Choroid plexus epithelial cell (primary cell): ENCODE data around the gene GPATCH2.

Experiments
- DNase-seq: peaks from one replicate; pipeline ENCODE4 v3.0.0-alpha.2; 2010; ENCODE audit warnings: low read depth
- H3K4me3 ChIP-seq: 2 replicates; pipeline ENCODE4 v1.5.1; 2011; ENCODE audit warnings: low read depth, mild to moderate bottlenecking, control low read depth, low read length, moderate library complexity
- TF ChIP-seq, protein P1 (sequence below): conservative IDR thresholded peaks from 2 replicates; pipeline ENCODE4 v1.5.1; 2011; ENCODE audit warnings: low read depth, mild to moderate bottlenecking, control low read depth, inconsistent platforms, low read length, moderate library complexity

GPATCH2 gene

DNA sequence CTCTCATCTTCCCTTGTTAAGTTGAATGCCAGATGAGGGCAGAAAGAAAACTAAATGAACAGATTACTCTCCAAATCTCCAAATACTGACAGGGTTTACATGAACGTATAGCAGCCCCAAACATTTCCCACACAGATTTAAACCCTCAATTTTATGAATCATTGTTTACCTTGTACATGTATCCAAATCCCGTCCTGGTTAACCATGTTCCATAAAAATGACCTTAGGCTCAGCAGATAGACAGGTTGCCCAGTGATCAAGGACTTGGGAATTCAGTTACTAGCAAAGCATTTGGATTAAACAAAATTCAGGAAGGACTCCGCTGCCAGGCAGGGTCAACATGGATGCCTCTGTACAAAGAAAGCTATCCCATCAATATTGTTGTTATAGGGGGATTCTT is 213.5 kb downstream of the GPATCH2 start:
- DNase-seq: no peak
- no peak overlapping the region for H3K4me3 ChIP-seq
- TF ChIP-seq, protein P1, sequence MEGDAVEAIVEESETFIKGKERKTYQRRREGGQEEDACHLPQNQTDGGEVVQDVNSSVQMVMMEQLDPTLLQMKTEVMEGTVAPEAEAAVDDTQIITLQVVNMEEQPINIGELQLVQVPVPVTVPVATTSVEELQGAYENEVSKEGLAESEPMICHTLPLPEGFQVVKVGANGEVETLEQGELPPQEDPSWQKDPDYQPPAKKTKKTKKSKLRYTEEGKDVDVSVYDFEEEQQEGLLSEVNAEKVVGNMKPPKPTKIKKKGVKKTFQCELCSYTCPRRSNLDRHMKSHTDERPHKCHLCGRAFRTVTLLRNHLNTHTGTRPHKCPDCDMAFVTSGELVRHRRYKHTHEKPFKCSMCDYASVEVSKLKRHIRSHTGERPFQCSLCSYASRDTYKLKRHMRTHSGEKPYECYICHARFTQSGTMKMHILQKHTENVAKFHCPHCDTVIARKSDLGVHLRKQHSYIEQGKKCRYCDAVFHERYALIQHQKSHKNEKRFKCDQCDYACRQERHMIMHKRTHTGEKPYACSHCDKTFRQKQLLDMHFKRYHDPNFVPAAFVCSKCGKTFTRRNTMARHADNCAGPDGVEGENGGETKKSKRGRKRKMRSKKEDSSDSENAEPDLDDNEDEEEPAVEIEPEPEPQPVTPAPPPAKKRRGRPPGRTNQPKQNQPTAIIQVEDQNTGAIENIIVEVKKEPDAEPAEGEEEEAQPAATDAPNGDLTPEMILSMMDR: no peak

DNA sequence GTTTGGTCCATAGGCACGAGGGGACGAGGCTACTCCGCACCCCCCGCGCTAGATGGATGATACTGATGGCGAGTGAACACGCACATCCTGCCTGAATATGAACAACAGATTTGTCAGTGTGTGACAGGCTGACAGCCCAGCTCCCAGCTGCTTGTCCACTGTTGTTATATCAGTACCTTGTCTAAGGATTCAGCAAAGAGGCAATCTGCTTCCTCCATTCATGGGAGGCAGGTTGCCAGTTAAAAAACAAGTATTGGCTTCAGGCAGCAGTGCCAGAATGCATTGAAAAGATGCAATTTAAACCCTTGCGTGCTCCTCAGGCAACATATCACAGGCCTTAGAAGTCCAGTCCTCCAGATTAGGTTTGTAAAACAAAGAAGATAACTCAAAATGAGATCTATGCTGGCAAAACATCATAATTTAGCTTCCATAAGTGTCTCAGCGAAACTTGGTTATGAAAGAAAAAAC is 223.3 kb downstream of the GPATCH2 start:
- DNase-seq: no peak
- no peak overlapping the region for H3K4me3 ChIP-seq
- TF ChIP-seq, protein P1: no peak

DNA sequence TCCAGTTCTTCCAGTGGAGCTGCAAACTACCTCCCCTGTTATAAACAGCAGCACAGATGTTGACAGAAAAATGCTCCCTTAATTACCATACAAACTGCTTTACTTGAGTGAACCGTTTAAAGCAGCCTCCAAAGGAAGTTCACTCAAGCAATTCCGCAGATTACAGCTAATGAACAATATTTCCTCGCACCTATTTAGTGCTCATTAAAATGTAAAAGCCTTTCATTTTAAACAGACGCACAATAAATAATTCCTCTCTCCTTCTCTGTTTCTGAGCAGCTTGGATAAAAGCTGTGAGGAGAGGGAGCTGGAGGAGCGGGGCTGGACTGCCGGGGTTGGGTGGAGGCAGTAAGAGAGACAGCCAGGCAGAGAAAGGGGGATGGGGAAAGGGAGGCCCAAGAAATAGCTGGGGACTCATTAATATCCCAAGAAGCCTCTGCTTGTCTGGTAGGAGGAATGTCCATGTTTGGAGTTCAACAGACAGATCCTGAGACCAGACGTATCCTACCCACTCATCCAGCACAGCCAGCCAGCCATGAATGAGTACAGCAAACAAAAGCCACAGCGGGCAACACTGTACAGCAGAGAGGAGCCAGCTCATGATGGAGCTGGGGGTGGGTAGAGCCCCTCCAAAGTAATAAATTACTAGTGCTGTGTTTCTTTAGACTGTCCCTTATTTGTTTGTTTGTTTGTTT is 227.7 kb downstream of the GPATCH2 start:
- no peak overlapping the region for H3K4me3 ChIP-seq
- TF ChIP-seq, protein P1: no peak
- DNase-seq: no peak

DNA sequence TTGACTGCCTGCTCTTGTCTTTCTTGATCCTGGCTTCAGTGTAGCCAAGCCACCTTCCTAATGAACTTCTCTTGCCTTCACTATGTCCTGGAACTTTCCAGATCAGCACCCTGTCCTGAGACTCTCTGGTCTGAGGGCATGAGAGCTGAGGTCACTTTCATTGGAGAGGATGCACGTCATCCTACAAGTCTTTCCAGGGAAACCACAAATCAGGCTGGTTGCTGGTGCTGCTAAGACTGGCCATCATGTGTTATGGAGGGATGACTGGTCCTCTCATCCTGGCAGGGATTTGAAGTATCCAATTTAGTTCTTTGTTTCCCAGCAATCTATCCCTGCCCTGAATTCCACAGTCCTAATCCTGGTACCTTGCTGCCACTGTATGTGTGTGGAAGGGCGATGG is 228.6 kb downstream of the GPATCH2 start:
- no peak overlapping the region for H3K4me3 ChIP-seq
- no peak for DNase-seq
- TF ChIP-seq, protein P1: no peak

DNA sequence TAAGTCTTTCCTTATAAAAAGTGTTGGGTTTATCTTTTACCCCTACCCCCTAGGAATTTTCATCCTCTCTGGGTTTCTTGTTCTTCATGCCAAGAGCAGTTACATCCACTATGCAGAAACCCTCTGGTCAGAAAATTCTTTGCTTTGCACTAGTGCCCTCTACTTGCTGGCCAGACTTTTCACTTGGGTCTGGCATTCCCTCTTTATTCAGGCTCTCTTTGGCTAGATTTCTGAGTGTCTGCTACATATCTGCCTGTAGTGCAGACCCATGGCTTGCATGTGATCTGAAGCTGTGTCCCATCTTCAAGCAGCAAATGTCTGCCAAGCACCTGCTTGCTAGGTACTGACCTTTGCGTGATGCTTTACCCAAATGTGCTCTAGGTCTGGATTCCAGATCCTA is 237.0 kb downstream of the GPATCH2 start:
- peak; percentile 14 for DNase-seq
- no peak overlapping the region for H3K4me3 ChIP-seq
- TF ChIP-seq, protein P1: peak; percentile 23

DNA sequence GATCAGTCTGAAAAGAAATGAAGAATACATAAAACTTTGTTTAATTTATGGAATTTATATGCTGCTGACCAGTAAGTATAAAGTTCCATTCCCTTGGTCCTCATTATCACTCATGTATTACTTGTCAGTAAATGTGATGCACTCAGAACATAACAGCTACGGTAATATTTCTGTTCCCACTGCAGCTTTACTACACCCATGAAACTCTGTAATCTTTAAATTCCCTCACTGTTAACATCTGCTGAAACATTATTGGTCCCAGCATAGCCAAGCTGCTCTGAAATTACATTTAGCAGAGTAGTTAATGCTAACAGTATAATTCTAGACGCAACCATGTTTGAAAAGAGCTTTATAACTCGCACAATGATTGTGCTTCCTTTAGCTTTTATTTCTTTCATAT is 238.4 kb downstream of the GPATCH2 start:
- no peak overlapping the region for H3K4me3 ChIP-seq
- DNase-seq: no peak
- TF ChIP-seq, protein P1: no peak

DNA sequence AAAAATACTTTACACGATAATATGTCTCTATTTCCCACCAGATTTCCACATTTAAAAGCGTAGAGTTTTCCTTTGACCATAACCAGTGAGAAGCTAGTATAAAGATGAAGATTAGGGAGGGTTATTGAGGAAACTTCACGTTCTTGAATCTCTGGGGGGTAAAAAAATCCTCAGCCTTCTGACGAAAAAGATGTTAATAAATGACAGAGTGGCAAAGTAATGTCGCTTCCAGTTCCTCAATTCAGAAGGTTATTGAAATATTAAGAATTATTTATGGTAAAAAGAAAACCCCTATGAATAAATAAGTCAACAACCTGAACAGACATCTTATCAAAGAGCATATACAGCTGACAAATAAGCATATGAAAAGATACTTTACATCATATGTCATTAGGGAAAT is 241.0 kb downstream of the GPATCH2 start:
- no peak overlapping the region for H3K4me3 ChIP-seq
- TF ChIP-seq, protein P1: no peak
- no peak for DNase-seq
